IMR-90 (cell line): ENCODE results near the gene TTI1. TPM values are rescaled to one million over a fixed set of nuclear protein-coding genes. Genes with fewer than 3 reads are reported as not detected.

Experiments
- ATAC-seq: fragments of 200-7000 bp; cut with Tn5 transposase; 2 replicates; pipeline ENCODE4 v1.9.1; 2020; ENCODE audit warnings: low read depth, mild to moderate bottlenecking, moderate library complexity
- BruUV-seq: library from RNA; stranded (reverse); fragments of 400-500 nt; replicated peaks from 2 replicates; lab custom pipeline; 2021; lab: Mats Ljungman, UMichigan
- CTCF ChIA-PET: fragments of 300-600 bp; formaldehyde crosslinking; extraction: SDS; loops from one replicate; lab custom pipeline; 2021; ENCODE audit warnings: antibody characterized with exemption; lab: Yijun Ruan, JAX
- POLR2A ChIA-PET: fragments of 300-600 bp; sonication (Branson Sonifier 250); formaldehyde crosslinking; loops from one replicate; lab custom pipeline; 2022; ENCODE audit warnings: antibody characterized with exemption; ENCODE audit not compliant: unreplicated experiment; lab: Charles Lee
- DNase-seq: peaks from one replicate; pipeline ENCODE4 v3.0.0; 2013
- H2AFZ ChIP-seq: replicated peaks from 2 replicates; pipeline ENCODE3; 2013; ENCODE audit warnings: low read length, mild to moderate bottlenecking; ENCODE audit not compliant: poor library complexity
- H2AK5ac ChIP-seq: 2 replicates; pipeline ENCODE4 v1.6.1; 2013; ENCODE audit warnings: low read depth, low read length, inconsistent platforms
- H2AK9ac ChIP-seq: replicated peaks from 2 replicates; pipeline ENCODE3; 2013; ENCODE audit warnings: mild to moderate bottlenecking, low read depth, low read length, moderate library complexity; ENCODE audit not compliant: poor library complexity
- H2BK120ac ChIP-seq: 2 replicates; pipeline ENCODE4 v1.6.1; 2013; ENCODE audit warnings: low read depth, low read length, inconsistent platforms
- H2BK15ac ChIP-seq: 3 replicates; pipeline ENCODE4 v1.6.1; 2013; ENCODE audit warnings: low read depth, low read length, inconsistent platforms
- H2BK20ac ChIP-seq: 2 replicates; pipeline ENCODE4 v1.6.1; 2013; ENCODE audit warnings: low read depth, mild to moderate bottlenecking, inconsistent platforms, low read length, moderate library complexity
- H2BK5ac ChIP-seq: 2 replicates; pipeline ENCODE4 v1.6.1; 2013; ENCODE audit warnings: mild to moderate bottlenecking, low read depth, low read length, inconsistent platforms; ENCODE audit not compliant: poor library complexity, severe bottlenecking
- H3K14ac ChIP-seq: replicated peaks from 2 replicates; pipeline ENCODE4 v1.6.1; 2013; ENCODE audit warnings: low read depth, low read length, inconsistent platforms
- H3K18ac ChIP-seq: 2 replicates; pipeline ENCODE4 v1.6.1; 2013; ENCODE audit warnings: low read depth, low read length, control low read depth
- H3K23ac ChIP-seq: 2 replicates; pipeline ENCODE4 v1.6.1; 2013; ENCODE audit warnings: low read depth, low read length, inconsistent platforms
- H3K27ac ChIP-seq: 2 replicates; pipeline ENCODE4 v1.5.1; 2013; ENCODE audit warnings: mild to moderate bottlenecking, control low read depth, low read length; ENCODE audit not compliant: insufficient read depth
- H3K27me3 ChIP-seq: 2 replicates; pipeline ENCODE4 v1.6.1; 2013; ENCODE audit warnings: low read length; ENCODE audit not compliant: control insufficient read depth, insufficient read depth
- H3K36me3 ChIP-seq: 2 replicates; pipeline ENCODE4 v1.6.1; 2013; ENCODE audit warnings: low read length, mixed read lengths; ENCODE audit not compliant: control insufficient read depth, insufficient read depth
- H3K4ac ChIP-seq: 2 replicates; pipeline ENCODE4 v1.6.1; 2013; ENCODE audit warnings: low read depth, low read length, inconsistent platforms
- H3K4me1 ChIP-seq: 2 replicates; pipeline ENCODE4 v1.6.1; 2013; ENCODE audit warnings: low read length, mixed read lengths; ENCODE audit not compliant: control insufficient read depth, insufficient read depth
- H3K4me2 ChIP-seq: 2 replicates; pipeline ENCODE4 v1.6.1; 2013; ENCODE audit warnings: low read depth, mild to moderate bottlenecking, control low read depth, low read length, moderate library complexity
- H3K4me3 ChIP-seq: 2 replicates; pipeline ENCODE4 v1.5.1; 2013; ENCODE audit warnings: low read depth, mild to moderate bottlenecking, control low read depth, low read length, moderate library complexity; ENCODE audit not compliant: insufficient read depth
- H3K56ac ChIP-seq: 2 replicates; pipeline ENCODE4 v1.6.1; 2013; ENCODE audit warnings: low read length, inconsistent platforms; ENCODE audit not compliant: insufficient read depth; ENCODE audit errors: extremely low read depth
- H3K79me1 ChIP-seq, 2 experiments: 2 replicates each; pipeline ENCODE4 v1.6.1; 2013; ENCODE audit warnings: low read length in 2 of 2, inconsistent platforms in 1 of 2, low read depth in 1 of 2
- H3K9ac ChIP-seq: 2 replicates; pipeline ENCODE4 v1.6.1; 2013; ENCODE audit warnings: low read depth, low read length, control low read depth
- H3K9me1 ChIP-seq: 2 replicates; pipeline ENCODE4 v1.6.1; 2013; ENCODE audit warnings: low read length, inconsistent platforms; ENCODE audit not compliant: insufficient read depth
- H3K9me3 ChIP-seq: 2 replicates; pipeline ENCODE4 v1.6.1; 2013; ENCODE audit warnings: low read length; ENCODE audit not compliant: control insufficient read depth, insufficient read depth
- H4K20me1 ChIP-seq: 2 replicates; pipeline ENCODE4 v1.6.1; 2013; ENCODE audit warnings: low read length, inconsistent platforms; ENCODE audit not compliant: insufficient read depth
- H4K5ac ChIP-seq: 2 replicates; pipeline ENCODE4 v1.6.1; 2013; ENCODE audit warnings: mild to moderate bottlenecking, low read depth, low read length, control low read depth
- H4K8ac ChIP-seq, 2 experiments: 2 replicates each; pipeline ENCODE4 v1.6.1; 2013; ENCODE audit warnings: low read depth in 2 of 2, low read length in 2 of 2, control low read depth in 1 of 2, inconsistent platforms in 1 of 2
- H4K91ac ChIP-seq: 2 replicates; pipeline ENCODE4 v1.6.1; 2013; ENCODE audit warnings: low read depth, low read length, inconsistent platforms; ENCODE audit not compliant: insufficient read depth
- BHLHE40 ChIP-seq: fragments of 150-350 bp; IDR thresholded peaks from 2 replicates; pipeline ENCODE4 v1.6.1; 2016; ENCODE audit warnings: mild to moderate bottlenecking, low read depth, low read length
- CEBPB ChIP-seq: IDR thresholded peaks from 2 replicates; pipeline ENCODE4 v1.6.1; 2012; ENCODE audit warnings: low read depth, low read length, improper control_type of control experiment
- CHD1 ChIP-seq: IDR thresholded peaks from 2 replicates; pipeline ENCODE4 v1.6.1; 2012; ENCODE audit warnings: low read depth, low read length, improper control_type of control experiment
- FOS ChIP-seq: fragments of 150-350 bp; IDR thresholded peaks from 2 replicates; pipeline ENCODE4 v1.6.1; 2016; ENCODE audit warnings: low read depth, low read length
- MAFK ChIP-seq: IDR thresholded peaks from 2 replicates; pipeline ENCODE4 v1.6.1; 2012; ENCODE audit warnings: low read depth, low read length, improper control_type of control experiment
- MAZ ChIP-seq: IDR thresholded peaks from 2 replicates; pipeline ENCODE4 v1.6.1; 2012; ENCODE audit warnings: low read depth, mild to moderate bottlenecking, low read length, improper control_type of control experiment, moderate library complexity, borderline replicate concordance
- NFE2L2 ChIP-seq: fragments of 150-350 bp; IDR thresholded peaks from 2 replicates; pipeline ENCODE4 v1.6.1; 2016; ENCODE audit warnings: low read depth, mild to moderate bottlenecking, low read length
- POLR2A ChIP-seq: IDR thresholded peaks from 2 replicates; pipeline ENCODE4 v1.6.1; 2012; ENCODE audit warnings: mild to moderate bottlenecking, low read depth, low read length
- RAD21 ChIP-seq: IDR thresholded peaks from 2 replicates; pipeline ENCODE4 v1.6.1; 2012; ENCODE audit warnings: low read length, improper control_type of control experiment
- RCOR1 ChIP-seq: IDR thresholded peaks from 2 replicates; pipeline ENCODE4 v1.6.1; 2012; ENCODE audit warnings: mild to moderate bottlenecking, low read length, improper control_type of control experiment; ENCODE audit not compliant: insufficient replicate concordance
- RFX5 ChIP-seq: IDR thresholded peaks from 2 replicates; pipeline ENCODE4 v1.8.0; 2012; ENCODE audit warnings: low read depth, mild to moderate bottlenecking, low read length, moderate library complexity
- SMC3 ChIP-seq: fragments of 150-350 bp; IDR thresholded peaks from 2 replicates; pipeline ENCODE4 v1.6.1; 2016; ENCODE audit warnings: low read depth, mild to moderate bottlenecking, antibody characterized with exemption, low read length, moderate library complexity
- WGBS, 2 experiments: methylation state at CpG; one replicate each; pipeline versions ENCODE4 v1.1.5 to v1.1.7; 2013; ENCODE audit warnings: missing lambda C conversion rate in 2 of 2; ENCODE audit not compliant: insufficient read length in 1 of 2; ENCODE audit errors: extremely low coverage in 2 of 2; 5-methylcytosine and 5-hydroxymethylcytosine counted together
- dilution Hi-C: fragments of 300-500 bp; cut with HindIII; formaldehyde crosslinking; loops from one replicate; pipeline ENCODE4 v1.14.3; 2018; ENCODE audit warnings: low sequenced_read_pairs; ENCODE audit not compliant: unreplicated experiment
- in situ Hi-C: fragments of 300-500 bp; cut with MboI; formaldehyde crosslinking; loops from 3 replicates; pipeline ENCODE4 v1.14.3; 2019; ENCODE audit warnings: low sequenced_read_pairs, inconsistent platforms, mixed read lengths
- intact Hi-C: fragments of 100-400 bp; cut with micrococcal nuclease; formaldehyde crosslinking; loops from 2 replicates; pipeline ENCODE4 v1.10.0; 2022
- polyA plus RNA-seq, 3 experiments: library from polyadenylated mRNA; depleted of rRNA; stranded (reverse); fragments of >200 nt; gene quantifications; 2 replicates each; pipeline ENCODE4 v1.2.3, GENCODE V29; 2012; ENCODE audit warnings: low replicate concordance in 1 of 3
- total RNA-seq: library from RNA; depleted of rRNA; stranded (reverse); fragments of >200 nt; gene quantifications from 2 replicates; pipeline ENCODE4 v1.2.3, GENCODE V29; 2012
- TF ChIP-seq, protein P1 (sequence below): fragments of 150-350 bp; IDR thresholded peaks from 2 replicates; pipeline ENCODE4 v1.6.1; 2017; ENCODE audit warnings: mild to moderate bottlenecking, antibody characterized with exemption, low read length, low read depth
- TF ChIP-seq, protein P2 (sequence below): conservative IDR thresholded peaks from 2 replicates; pipeline ENCODE4 v1.5.1; 2012; ENCODE audit warnings: mild to moderate bottlenecking, low read depth, low read length, improper control_type of control experiment
- TF ChIP-seq, protein P3 (sequence below): fragments of 150-350 bp; IDR thresholded peaks from 2 replicates; pipeline ENCODE4 v1.6.1; 2016; ENCODE audit warnings: low read depth, mild to moderate bottlenecking, low read length, moderate library complexity, borderline replicate concordance

TTI1 gene
- total and polyA plus RNA-seq, 2 of the 4 experiments (the other 2 are of a cell fraction), result 12.5 to 17.6 TPM

DNA sequence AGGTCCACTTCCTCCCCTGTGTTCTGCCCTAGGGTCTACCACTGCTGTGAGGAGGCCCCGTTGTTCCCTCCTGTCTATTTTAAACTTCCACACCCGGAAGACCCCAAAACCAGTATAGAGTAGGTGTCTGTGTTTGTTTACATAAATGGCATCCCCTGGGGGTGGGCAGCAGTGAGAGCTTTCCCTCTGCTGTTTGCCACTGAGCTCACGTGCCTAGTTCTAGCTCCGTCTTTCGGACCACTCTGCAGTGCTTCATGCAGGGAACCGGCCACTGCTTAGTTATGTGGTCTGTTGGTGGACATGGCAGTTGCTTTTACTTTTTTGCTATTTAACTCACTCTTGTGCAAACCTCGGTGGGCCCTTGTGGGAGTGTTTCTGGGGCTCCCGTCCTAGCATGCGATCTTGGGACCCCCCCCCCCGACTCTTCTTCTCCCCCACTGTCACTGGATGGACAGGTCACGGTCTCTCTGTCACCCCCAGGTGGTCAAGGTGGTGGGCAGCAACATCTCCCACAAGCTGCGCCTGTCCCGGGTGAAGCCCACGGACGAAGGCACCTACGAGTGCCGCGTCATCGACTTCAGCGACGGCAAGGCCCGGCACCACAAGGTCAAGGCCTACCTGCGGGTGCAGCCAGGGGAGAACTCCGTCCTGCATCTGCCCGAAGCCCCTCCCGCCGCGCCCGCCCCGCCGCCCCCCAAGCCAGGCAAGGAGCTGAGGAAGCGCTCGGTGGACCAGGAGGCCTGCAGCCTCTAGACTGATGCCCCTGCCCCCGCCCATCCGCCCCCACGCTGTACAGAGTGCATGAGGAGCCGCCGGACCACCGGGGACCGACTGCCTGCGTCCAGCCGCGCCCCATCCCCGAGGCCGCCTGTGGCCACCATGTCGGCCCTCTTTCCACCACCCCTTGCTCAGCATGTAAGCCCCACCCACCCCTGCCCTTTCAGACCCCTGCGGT lies 89.5 kb downstream of the TTI1 start:
- Histone ChIP-seq H3K4me1 (no peaks in the 10 kb centered on the region), H2BK5ac (no peak overlapping the region), H2BK20ac (no peak overlapping the region), H3K27ac (no peak overlapping the region), H3K4me3 (no peak overlapping the region), H2BK120ac (no peak overlapping the region), H3K56ac (no peak overlapping the region), H4K5ac (no peak overlapping the region), H2AK9ac (no peak overlapping the region), H3K27me3 (peaks cover 15% of the 10 kb centered on the region), H4K20me1 (no peaks in the 10 kb centered on the region), H4K8ac (no peak overlapping the region), H3K18ac (no peak overlapping the region), H3K9ac (no peak overlapping the region), H2AFZ (no peak overlapping the region), H3K79me1 (no peaks in the 10 kb centered on the region), H3K9me1 (no peaks in the 10 kb centered on the region), H3K36me3 (no peaks in the 10 kb centered on the region), H3K4ac (no peak overlapping the region), H3K9me3 (peaks cover 10% of the 10 kb centered on the region), H3K23ac (no peak overlapping the region), H3K4me2 (no peak overlapping the region), H2AK5ac (no peak overlapping the region), H4K91ac (no peak overlapping the region), H3K14ac (no peak overlapping the region), H2BK15ac (no peak overlapping the region)
- DNase-seq, result no peak
- WGBS, 2 experiments, result 82% methylated on average over 18 of the region's 47 CpGs; no CpG with 5 or more reads in 1 of the 2 experiments
- in situ Hi-C loops, result no loop called here
- dilution Hi-C loops, result no loop called here
- ChIA-PET CTCF (no interaction called here), POLR2A (no interaction called here)
- no peak for ATAC-seq
- BruUV-seq, result no TSS peak
- intact Hi-C loops, result no loop called here
- TF ChIP-seq FOS (no peak), CEBPB (no peak), RAD21 (no peak), POLR2A (no peak), MAZ (no peak), RFX5 (no peak), NFE2L2 (no peak), CHD1 (no peak), BHLHE40 (no peak), MAFK (no peak), SMC3 (no peak), RCOR1 (no peak)
- TF ChIP-seq, protein P1, sequence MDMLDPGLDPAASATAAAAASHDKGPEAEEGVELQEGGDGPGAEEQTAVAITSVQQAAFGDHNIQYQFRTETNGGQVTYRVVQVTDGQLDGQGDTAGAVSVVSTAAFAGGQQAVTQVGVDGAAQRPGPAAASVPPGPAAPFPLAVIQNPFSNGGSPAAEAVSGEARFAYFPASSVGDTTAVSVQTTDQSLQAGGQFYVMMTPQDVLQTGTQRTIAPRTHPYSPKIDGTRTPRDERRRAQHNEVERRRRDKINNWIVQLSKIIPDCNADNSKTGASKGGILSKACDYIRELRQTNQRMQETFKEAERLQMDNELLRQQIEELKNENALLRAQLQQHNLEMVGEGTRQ, result no peak
- TF ChIP-seq, protein P2, sequence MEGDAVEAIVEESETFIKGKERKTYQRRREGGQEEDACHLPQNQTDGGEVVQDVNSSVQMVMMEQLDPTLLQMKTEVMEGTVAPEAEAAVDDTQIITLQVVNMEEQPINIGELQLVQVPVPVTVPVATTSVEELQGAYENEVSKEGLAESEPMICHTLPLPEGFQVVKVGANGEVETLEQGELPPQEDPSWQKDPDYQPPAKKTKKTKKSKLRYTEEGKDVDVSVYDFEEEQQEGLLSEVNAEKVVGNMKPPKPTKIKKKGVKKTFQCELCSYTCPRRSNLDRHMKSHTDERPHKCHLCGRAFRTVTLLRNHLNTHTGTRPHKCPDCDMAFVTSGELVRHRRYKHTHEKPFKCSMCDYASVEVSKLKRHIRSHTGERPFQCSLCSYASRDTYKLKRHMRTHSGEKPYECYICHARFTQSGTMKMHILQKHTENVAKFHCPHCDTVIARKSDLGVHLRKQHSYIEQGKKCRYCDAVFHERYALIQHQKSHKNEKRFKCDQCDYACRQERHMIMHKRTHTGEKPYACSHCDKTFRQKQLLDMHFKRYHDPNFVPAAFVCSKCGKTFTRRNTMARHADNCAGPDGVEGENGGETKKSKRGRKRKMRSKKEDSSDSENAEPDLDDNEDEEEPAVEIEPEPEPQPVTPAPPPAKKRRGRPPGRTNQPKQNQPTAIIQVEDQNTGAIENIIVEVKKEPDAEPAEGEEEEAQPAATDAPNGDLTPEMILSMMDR, result no peak
- TF ChIP-seq, protein P3, sequence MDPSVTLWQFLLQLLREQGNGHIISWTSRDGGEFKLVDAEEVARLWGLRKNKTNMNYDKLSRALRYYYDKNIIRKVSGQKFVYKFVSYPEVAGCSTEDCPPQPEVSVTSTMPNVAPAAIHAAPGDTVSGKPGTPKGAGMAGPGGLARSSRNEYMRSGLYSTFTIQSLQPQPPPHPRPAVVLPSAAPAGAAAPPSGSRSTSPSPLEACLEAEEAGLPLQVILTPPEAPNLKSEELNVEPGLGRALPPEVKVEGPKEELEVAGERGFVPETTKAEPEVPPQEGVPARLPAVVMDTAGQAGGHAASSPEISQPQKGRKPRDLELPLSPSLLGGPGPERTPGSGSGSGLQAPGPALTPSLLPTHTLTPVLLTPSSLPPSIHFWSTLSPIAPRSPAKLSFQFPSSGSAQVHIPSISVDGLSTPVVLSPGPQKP, result no peak
